Panc1 (cell line): ENCODE measurements around the gene PLCZ1. TPM values are rescaled to one million over a fixed set of nuclear protein-coding genes. Genes with fewer than 3 reads are reported as not detected.
"Not testable (repeated sequence)": the region's sequence is repeated elsewhere in the genome, so short reads cannot be mapped to it uniquely, and the experiment has no call there.

Experiments
- ATAC-seq: fragments of 200-7000 bp; cut with Tn5 transposase; 2 replicates; pipeline ENCODE4 v1.9.1; 2020; ENCODE audit warnings: mild to moderate bottlenecking, moderate library complexity
- Bru-seq: library from RNA; stranded (reverse); fragments of 400-500 nt; gene quantifications from one replicate; lab custom pipeline; 2021; lab: Mats Ljungman, UMichigan
- BruChase-seq, 2 experiments: library from RNA; stranded (reverse); fragments of 400-500 nt; gene quantifications; one replicate each; lab custom pipeline; 2021; lab: Mats Ljungman, UMichigan
- BruUV-seq: library from RNA; stranded (reverse); fragments of 400-500 nt; replicated peaks from 2 replicates; lab custom pipeline; 2021; lab: Mats Ljungman, UMichigan
- CTCF ChIA-PET: fragments of 300-600 bp; sonication (Branson Sonifier 250); formaldehyde crosslinking; loops from one replicate; lab custom pipeline; 2022; ENCODE audit warnings: antibody characterized with exemption; lab: Charles Lee
- POLR2A ChIA-PET: fragments of 300-600 bp; sonication (Branson Sonifier 250); formaldehyde crosslinking; loops from one replicate; lab custom pipeline; 2022; ENCODE audit warnings: antibody characterized with exemption; lab: Charles Lee
- DNase-seq: peaks from one replicate; pipeline ENCODE4 v3.0.0-alpha.2; 2010; ENCODE audit warnings: low read depth, low spot score
- H3K27ac ChIP-seq: 2 replicates; pipeline ENCODE4 v1.5.1; 2011; ENCODE audit warnings: mild to moderate bottlenecking, low read length, inconsistent platforms
- H3K27me3 ChIP-seq: fragments of 200-500 bp; sonication (Bioruptor generic); 2 replicates; pipeline ENCODE4 v1.6.0; 2014; ENCODE audit warnings: low read length, inconsistent platforms; ENCODE audit not compliant: control insufficient read depth, insufficient read depth
- H3K36me3 ChIP-seq: fragments of 200-500 bp; sonication (Bioruptor generic); 2 replicates; pipeline ENCODE4 v1.5.1; 2014; ENCODE audit warnings: inconsistent platforms, mild to moderate bottlenecking, low read length, moderate library complexity; ENCODE audit not compliant: control insufficient read depth, insufficient read depth
- H3K4me1 ChIP-seq: 2 replicates; pipeline ENCODE4 v1.5.1; 2011; ENCODE audit warnings: inconsistent platforms, mild to moderate bottlenecking, low read length, moderate library complexity; ENCODE audit not compliant: control insufficient read depth, insufficient read depth
- H3K4me3 ChIP-seq, 2 experiments: 2 replicates each; pipeline ENCODE4 v1.5.1; 2011 to 2012; ENCODE audit warnings: low read depth in 2 of 2, low read length in 2 of 2, mild to moderate bottlenecking in 2 of 2, inconsistent platforms in 1 of 2, moderate library complexity in 1 of 2
- H3K9me3 ChIP-seq: fragments of 200-500 bp; sonication (Bioruptor generic); 2 replicates; pipeline ENCODE4 v1.5.1; 2014; ENCODE audit warnings: low read depth, mild to moderate bottlenecking, inconsistent platforms, low read length, moderate library complexity; ENCODE audit not compliant: control insufficient read depth, insufficient read depth
- CTCF ChIP-seq: fragments of 450-650 bp; IDR thresholded peaks from 2 replicates; pipeline ENCODE4 v1.5.1; 2017; ENCODE audit warnings: mild to moderate bottlenecking
- POLR2AphosphoS5 ChIP-seq: IDR thresholded peaks from 2 replicates; pipeline ENCODE4 v1.6.1; 2012; ENCODE audit warnings: mild to moderate bottlenecking, low read depth, low read length, moderate library complexity
- REST ChIP-seq, 2 experiments: IDR thresholded peaks; 2 replicates each; pipeline ENCODE4 v1.6.1; 2011 to 2012; ENCODE audit warnings: low read depth in 2 of 2, control low read depth in 1 of 2, low read length in 1 of 2, mild to moderate bottlenecking in 1 of 2, moderate library complexity in 1 of 2; ENCODE audit not compliant: insufficient read depth in 1 of 2
- SIN3A ChIP-seq: IDR thresholded peaks from 2 replicates; pipeline ENCODE4 v1.6.1; 2012; ENCODE audit warnings: low read depth, mild to moderate bottlenecking, low read length, moderate library complexity, borderline replicate concordance; ENCODE audit not compliant: insufficient read depth
- TCF7L2 ChIP-seq: IDR thresholded peaks from 2 replicates; pipeline ENCODE4 v1.6.1; 2011; ENCODE audit warnings: mild to moderate bottlenecking, low read depth, low read length, inconsistent platforms
- in situ Hi-C: cut with HindIII; loops from 2 replicates; pipeline ENCODE4 v1.10.0; 2016; ENCODE audit warnings: low sequenced_read_pairs, low pct_unique_long_range_greater_than_20kb
- intact Hi-C: fragments of 100-400 bp; cut with micrococcal nuclease; formaldehyde crosslinking; loops from one replicate; pipeline ENCODE4 v1.10.0; 2022; ENCODE audit not compliant: unreplicated experiment
- long read RNA-seq: library from polyadenylated mRNA; unstranded; transcript quantifications from one replicate; pipeline ENCODE4 v2.0.0, GENCODE V29; 2021; ENCODE audit not compliant: unreplicated experiment
- polyA plus RNA-seq: library from polyadenylated mRNA; unstranded; fragments of >200 nt; gene quantifications from one replicate; pipeline ENCODE4 v1.2.1, GENCODE V29; 2012; ENCODE audit warnings: missing spikeins; ENCODE audit not compliant: insufficient read length
- total RNA-seq: library from RNA; stranded (reverse); gene quantifications from one replicate; pipeline ENCODE4 v1.2.1, GENCODE V29; 2021; ENCODE audit not compliant: unreplicated experiment

The PLCZ1 gene
- not detected for total RNA-seq
- not detected for polyA plus RNA-seq
- Bru-seq, nascent RNA: not detected
- BruChase-seq, experiment 1, labeled RNA remaining after a 2-hour chase: not detected
- not detected for BruChase-seq, experiment 2, labeled RNA remaining after a 6-hour chase
- long read RNA-seq: 0 reads

- intact Hi-C loops (no loop called here), in situ Hi-C loops (no loop called here)
- DNase-seq (no peak), ATAC-seq (no peak)
- Histone ChIP-seq H3K4me1 (no peaks in the 10 kb centered on the region), H3K27ac (no peak within 1 kb of the TSS), H3K4me3 (no peak within 1 kb of the TSS), H3K27me3 (no peaks in the 10 kb centered on the region), H3K36me3 (no peaks in the 10 kb centered on the region), H3K9me3 (no peaks in the 10 kb centered on the region)
- ChIA-PET CTCF (no interaction called here), POLR2A (no interaction called here)
- TF ChIP-seq SIN3A: no peak
- TF ChIP-seq CTCF: no peak
- TF ChIP-seq REST (IDR thresholded peaks at IDR 0.05; ENCODE audit: insufficient read depth in 1 of 2, low read depth in 2 of 2, low read length in 1 of 2): no peak
- TF ChIP-seq POLR2AphosphoS5: no peak
- TF ChIP-seq TCF7L2: no peak
- BruUV-seq: no TSS peak
Observed at GRCh38 chr12:18737819-18738218, at the start of gene PLCZ1, which contains the start of gene CAPZA3. Gene PLCZ1 (minus strand): TSS chr12:18738012. CDS start chr12:18737371, 641 bp downstream. Gene CAPZA3 (plus strand): TSS chr12:18738119. CDS start chr12:18738269, 150 bp downstream.

- H3K27ac ChIP-seq, H3K4me3 ChIP-seq, in situ Hi-C loops, ATAC-seq, H3K36me3 ChIP-seq, CTCF ChIA-PET, DNase-seq, H3K27me3 ChIP-seq, H3K4me1 ChIP-seq, POLR2A ChIA-PET, BruUV-seq, H3K9me3 ChIP-seq, intact Hi-C loops: not testable (repeated sequence)
Observed at GRCh38 chr12:18785465-18785864, 47.7 kb upstream of the PLCZ1 start.

GRCh38 chr12:18782827-18783226 lies 45.0 kb upstream of the PLCZ1 start:
- H3K27ac ChIP-seq: no peak overlapping the region
- POLR2A ChIA-PET: no interaction called here
- TF ChIP-seq TCF7L2: no peak
- TF ChIP-seq REST (IDR thresholded peaks at IDR 0.05; ENCODE audit: insufficient read depth in 1 of 2, low read depth in 2 of 2, low read length in 1 of 2): 0 out of 4 replicates have a peak, but pooled peaks of 1 of the 2 experiments have one; percentile 15
- no peak for TF ChIP-seq POLR2AphosphoS5
- intact Hi-C loops (no loop called here), in situ Hi-C loops (no loop called here)
- no TSS peak for BruUV-seq
- CTCF ChIA-PET: no interaction called here
- no peaks in the 10 kb centered on the region for H3K9me3 ChIP-seq
- H3K36me3 ChIP-seq: no peaks in the 10 kb centered on the region
- H3K4me3 ChIP-seq: no peak overlapping the region
- DNase-seq: no peak
- H3K4me1 ChIP-seq: no peaks in the 10 kb centered on the region
- no peak for ATAC-seq
- no peaks in the 10 kb centered on the region for H3K27me3 ChIP-seq

- BruUV-seq, POLR2A ChIA-PET, H3K4me1 ChIP-seq, H3K27ac ChIP-seq, DNase-seq, H3K9me3 ChIP-seq, ATAC-seq, H3K27me3 ChIP-seq, H3K4me3 ChIP-seq, in situ Hi-C loops, intact Hi-C loops, H3K36me3 ChIP-seq, CTCF ChIA-PET: not testable (repeated sequence)
Observed at GRCh38 chr12:18766479-18766878, 28.7 kb upstream of the PLCZ1 start.
